ENCODE results near the gene IL4.

Gene IL4

DNA sequence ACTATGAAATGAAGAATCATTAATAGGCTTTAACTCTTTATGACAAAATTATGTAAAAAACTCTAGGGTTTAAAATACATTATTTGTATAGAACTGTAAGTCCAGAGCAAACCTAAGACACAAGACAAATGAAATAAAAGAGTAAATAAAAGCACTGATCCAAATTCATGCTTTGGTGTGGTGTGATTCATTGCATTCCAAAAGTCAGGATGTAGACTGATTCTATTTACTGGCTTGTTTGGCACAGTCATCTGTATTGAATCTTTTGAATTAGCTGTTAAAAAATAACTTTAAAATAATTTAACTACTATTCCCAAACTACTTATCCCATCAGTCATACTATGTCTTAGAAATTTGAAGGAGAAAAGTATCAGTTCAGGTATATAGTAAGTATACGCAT lies 31.1 kb downstream of the IL4 start:
- no peak for DNase-seq

GRCh38 chr5:132708645-132709044 lies 34.9 kb downstream of the IL4 start:
- DNase-seq: no peak

- DNase-seq: no peak
Observed at GRCh38 chr5:132714456-132715307, 40.9 kb downstream of the IL4 start.

DNA sequence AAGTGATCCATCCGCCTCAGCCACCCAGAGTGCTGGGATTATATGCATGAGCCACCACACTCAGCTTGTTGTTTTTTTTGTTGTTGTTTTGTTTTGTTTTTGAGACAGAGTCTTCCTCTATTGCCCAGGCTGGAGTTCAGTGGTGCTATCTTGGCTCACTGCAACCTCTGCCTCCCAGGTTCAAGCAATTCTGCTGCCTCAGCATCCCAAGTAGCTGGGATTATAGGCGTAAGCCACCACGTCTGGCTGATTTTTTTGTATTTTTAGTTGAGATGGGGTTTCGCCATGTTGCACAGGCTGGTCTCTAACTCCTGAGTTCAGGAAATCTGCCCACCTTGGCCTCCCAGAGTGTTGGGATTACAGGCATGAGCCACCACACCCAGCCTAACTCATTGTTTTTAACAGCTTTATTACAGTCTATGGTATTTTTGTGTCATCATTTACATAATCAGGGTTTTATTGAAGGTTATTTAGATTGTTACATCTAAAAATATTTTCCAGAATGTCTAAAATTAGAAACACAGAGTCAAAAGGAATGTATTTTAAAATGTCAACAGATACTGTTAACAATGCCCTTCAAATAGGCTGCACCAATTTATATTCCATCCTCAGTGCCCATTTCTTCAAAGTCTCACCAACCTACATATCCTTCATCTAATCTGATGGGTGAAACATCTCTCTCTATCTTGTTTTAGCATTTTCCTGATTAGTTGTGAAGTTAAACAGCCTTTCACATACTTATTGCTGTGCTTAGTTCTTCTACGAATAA lies 44.9 kb downstream of the IL4 start:
- no peak for DNase-seq

DNA sequence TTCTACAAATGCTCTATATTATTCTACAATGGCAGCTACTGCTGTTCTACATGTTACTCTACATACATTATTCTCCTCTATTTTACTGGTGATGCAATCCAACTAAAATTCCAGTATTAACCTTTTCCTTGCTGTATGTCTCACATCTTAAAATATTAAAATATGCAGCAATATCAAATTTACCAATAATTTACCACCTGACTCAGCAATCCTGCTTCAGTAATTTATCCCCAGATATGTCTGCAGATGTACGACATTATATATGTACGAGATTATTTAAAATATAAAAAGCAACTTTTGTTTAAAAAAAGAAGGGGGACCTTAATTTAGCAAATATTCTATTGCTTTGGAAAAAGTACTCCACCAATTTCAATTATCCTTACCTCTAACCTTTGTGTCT lies 52.0 kb downstream of the IL4 start:
- no peak for DNase-seq

DNA sequence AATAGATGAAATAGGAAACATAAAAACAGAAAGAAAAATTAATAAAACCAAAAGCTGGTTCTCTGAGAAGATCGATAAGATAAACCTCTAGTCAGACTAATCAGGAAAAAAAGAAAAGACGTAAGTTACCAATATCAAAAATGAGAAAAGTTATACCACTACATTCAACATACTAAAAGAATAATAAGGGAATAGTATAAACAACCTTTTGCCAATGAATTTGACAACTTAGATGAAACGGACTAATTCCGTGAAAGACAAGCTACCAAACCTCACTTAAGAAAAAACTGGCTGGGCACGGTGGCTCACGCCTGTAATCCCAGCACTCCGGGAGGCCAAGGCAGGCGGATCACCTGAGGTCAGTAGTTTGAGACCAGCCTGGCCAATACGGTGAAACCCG lies 56.1 kb downstream of the IL4 start:
- DNase-seq: no peak
